HFFc6 (cell line): ENCODE data around the gene GTF2F2. TPM values are rescaled to one million over a fixed set of nuclear protein-coding genes. Genes with fewer than 3 reads are reported as not detected.

Experiments
- DNase-seq: peaks from one replicate; pipeline ENCODE4 v3.0.0-alpha.2; 2018
- H3K27ac Mint-ChIP-seq: 2 replicates; pipeline ENCODE4 v1.8.0; 2020; ENCODE audit warnings: mild to moderate bottlenecking, mixed read lengths
- H3K27me3 Mint-ChIP-seq: 2 replicates; pipeline ENCODE4 v1.8.0; 2021; ENCODE audit warnings: mild to moderate bottlenecking, moderate library complexity, mixed read lengths; ENCODE audit not compliant: insufficient read depth
- H3K36me3 Mint-ChIP-seq: 2 replicates; pipeline ENCODE4 v1.8.0; 2021; ENCODE audit warnings: low read depth, mixed read lengths
- H3K4me1 Mint-ChIP-seq: 2 replicates; pipeline ENCODE4 v1.8.0; 2020; ENCODE audit warnings: low read depth, mixed read lengths
- H3K4me3 Mint-ChIP-seq: 2 replicates; pipeline ENCODE4 v1.8.0; 2020; ENCODE audit warnings: mild to moderate bottlenecking, moderate library complexity, mixed read lengths
- H3K9me3 Mint-ChIP-seq: 2 replicates; pipeline ENCODE4 v1.8.0; 2020; ENCODE audit warnings: mild to moderate bottlenecking, mixed read lengths
- total RNA-seq, 6 experiments: library from RNA; stranded (reverse); fragmentation: NEBNext Ultra II Directional; extraction: Animal tissue kit (Norgen Biotek cat#: 25700); gene quantifications; 2 replicates in 1 of 6; 3 replicates in 5 of 6; pipeline ENCODE4 v1.2.3, GENCODE V29; 2021
- TF ChIP-seq, protein P1 (sequence below): fragments of 200-600 bp; sonication (generic); IDR thresholded peaks from 2 replicates; pipeline ENCODE4 v1.5.0; 2021; ENCODE audit warnings: antibody characterized with exemption, mild to moderate bottlenecking

GTF2F2 gene
- total RNA-seq, 6 experiments from 2014 or later = 22.9 to 31.5 (median 24.7) TPM

DNA sequence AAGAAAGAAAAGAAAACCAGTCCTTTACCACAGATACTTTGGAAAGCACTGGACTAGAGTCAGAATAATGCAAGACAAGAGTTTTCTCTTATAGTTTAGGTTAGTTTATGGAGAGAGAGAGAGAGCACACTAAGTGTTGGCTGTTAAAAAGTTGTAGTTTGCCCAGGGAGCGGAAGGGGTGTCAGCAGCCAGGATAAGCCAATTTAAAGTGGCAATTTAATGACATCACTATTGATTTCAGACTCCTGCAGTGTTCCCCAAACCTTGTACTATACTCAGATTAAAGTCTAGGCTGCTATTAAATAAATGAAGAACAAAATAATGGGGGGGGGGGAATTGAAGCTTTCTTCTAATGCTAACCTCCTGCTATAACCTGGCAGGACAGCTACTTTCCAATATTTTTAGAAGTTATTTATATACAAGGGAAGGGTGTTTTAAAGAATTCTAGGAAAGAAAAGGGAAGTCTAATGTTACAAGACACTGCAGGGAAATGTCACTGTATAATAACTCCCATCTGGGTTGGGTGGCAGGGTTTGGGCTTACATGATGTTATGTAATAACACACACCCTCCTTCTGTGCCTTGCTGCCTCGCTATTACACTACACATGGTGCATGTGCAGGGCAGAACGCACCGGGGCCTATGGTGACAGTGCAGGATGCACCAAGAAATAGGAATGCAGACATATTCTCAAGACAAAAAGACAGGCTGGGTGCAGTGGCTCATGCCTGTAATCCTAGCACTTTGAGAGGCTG is 200.7 kb downstream of the GTF2F2 start:
- no peaks in the 10 kb centered on the region for H3K9me3 Mint-ChIP-seq
- H3K27ac Mint-ChIP-seq = no peak overlapping the region
- H3K27me3 Mint-ChIP-seq = peaks cover 1% of the 10 kb centered on the region
- H3K4me3 Mint-ChIP-seq = no peak overlapping the region
- DNase-seq = no peak
- no peaks in the 10 kb centered on the region for H3K36me3 Mint-ChIP-seq
- TF ChIP-seq, protein P1, sequence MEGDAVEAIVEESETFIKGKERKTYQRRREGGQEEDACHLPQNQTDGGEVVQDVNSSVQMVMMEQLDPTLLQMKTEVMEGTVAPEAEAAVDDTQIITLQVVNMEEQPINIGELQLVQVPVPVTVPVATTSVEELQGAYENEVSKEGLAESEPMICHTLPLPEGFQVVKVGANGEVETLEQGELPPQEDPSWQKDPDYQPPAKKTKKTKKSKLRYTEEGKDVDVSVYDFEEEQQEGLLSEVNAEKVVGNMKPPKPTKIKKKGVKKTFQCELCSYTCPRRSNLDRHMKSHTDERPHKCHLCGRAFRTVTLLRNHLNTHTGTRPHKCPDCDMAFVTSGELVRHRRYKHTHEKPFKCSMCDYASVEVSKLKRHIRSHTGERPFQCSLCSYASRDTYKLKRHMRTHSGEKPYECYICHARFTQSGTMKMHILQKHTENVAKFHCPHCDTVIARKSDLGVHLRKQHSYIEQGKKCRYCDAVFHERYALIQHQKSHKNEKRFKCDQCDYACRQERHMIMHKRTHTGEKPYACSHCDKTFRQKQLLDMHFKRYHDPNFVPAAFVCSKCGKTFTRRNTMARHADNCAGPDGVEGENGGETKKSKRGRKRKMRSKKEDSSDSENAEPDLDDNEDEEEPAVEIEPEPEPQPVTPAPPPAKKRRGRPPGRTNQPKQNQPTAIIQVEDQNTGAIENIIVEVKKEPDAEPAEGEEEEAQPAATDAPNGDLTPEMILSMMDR = no peak
- peaks cover 28% of the 10 kb centered on the region for H3K4me1 Mint-ChIP-seq

DNA sequence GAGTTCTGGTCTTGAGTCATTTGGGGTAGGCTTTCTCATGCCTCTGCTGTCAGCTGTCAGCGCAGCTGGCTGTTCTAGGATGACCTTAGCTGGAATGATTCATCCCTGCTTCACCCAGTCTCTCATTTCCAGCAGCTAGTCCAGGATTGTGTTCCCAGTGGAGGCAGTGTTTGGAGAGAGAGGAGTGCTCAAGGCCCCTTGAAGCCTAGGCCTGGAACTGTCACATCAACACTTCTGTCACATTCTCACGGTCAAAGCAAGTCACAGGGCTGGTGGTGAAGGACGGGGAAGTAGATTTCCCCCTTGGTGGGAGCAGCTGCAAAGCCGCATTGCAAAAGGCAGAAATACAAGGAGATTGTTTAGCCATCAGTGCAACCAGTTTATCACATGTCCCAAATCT is 205.5 kb downstream of the GTF2F2 start:
- peaks cover 4% of the 10 kb centered on the region for H3K27me3 Mint-ChIP-seq
- TF ChIP-seq, protein P1 = no peak
- no peaks in the 10 kb centered on the region for H3K9me3 Mint-ChIP-seq
- H3K4me1 Mint-ChIP-seq = peaks cover 54% of the 10 kb centered on the region
- DNase-seq = peak; percentile 84
- peak overlapping the region; percentile 94 for H3K27ac Mint-ChIP-seq
- no peaks in the 10 kb centered on the region for H3K36me3 Mint-ChIP-seq
- peak overlapping the region; percentile 60 for H3K4me3 Mint-ChIP-seq

DNA sequence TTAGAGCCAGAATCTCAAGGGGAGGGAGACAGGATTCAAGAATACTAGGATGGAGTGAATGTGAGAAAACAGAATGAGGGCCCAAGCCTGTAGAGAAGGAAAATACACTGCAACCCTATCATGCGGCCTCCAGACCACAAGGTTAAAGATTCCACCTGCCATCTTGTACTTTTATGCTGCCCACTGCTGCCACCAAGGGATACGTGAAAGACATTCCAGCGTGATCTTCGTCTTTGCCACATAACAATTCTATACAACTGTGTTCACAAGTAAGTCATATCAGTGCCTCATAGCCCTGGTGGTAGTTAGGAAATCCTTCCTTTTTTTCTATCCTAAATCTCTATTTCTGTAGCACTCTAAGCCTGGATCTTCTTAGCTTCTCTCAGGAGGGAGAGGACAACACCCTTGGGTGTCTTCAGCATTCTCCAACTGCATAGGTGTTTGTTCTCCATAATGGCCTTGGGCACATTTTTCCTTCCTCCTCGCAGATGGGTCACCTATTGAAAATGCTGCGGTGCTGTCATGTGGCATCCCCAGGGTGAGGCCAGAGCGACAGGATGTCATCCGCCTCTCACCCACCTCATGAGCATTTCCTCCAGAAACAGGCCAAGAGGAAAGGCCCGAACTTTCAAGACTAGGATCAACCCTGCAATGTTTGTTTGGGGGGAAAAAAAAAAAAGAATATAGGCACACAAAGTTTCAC is 207.1 kb downstream of the GTF2F2 start:
- no peaks in the 10 kb centered on the region for H3K9me3 Mint-ChIP-seq
- H3K27me3 Mint-ChIP-seq = peaks cover 4% of the 10 kb centered on the region
- DNase-seq = no peak
- peaks cover 70% of the 10 kb centered on the region for H3K4me1 Mint-ChIP-seq
- peak overlapping the region; percentile 55 for H3K27ac Mint-ChIP-seq
- H3K36me3 Mint-ChIP-seq = no peaks in the 10 kb centered on the region
- no peak overlapping the region for H3K4me3 Mint-ChIP-seq
- TF ChIP-seq, protein P1 = no peak; the same call in 1 of the 2 replicates

GRCh38 chr13:45328661-45329111 is 208.4 kb downstream of the GTF2F2 start:
- H3K27me3 Mint-ChIP-seq = peaks cover 6% of the 10 kb centered on the region
- no peaks in the 10 kb centered on the region for H3K9me3 Mint-ChIP-seq
- H3K4me1 Mint-ChIP-seq = peaks cover 83% of the 10 kb centered on the region
- no peaks in the 10 kb centered on the region for H3K36me3 Mint-ChIP-seq
- peak; percentile 59 for DNase-seq
- TF ChIP-seq, protein P1 = no peak
- H3K27ac Mint-ChIP-seq = peak overlapping the region; percentile 75
- peak overlapping the region; percentile 54; the same call in 1 of the 2 replicates for H3K4me3 Mint-ChIP-seq

DNA sequence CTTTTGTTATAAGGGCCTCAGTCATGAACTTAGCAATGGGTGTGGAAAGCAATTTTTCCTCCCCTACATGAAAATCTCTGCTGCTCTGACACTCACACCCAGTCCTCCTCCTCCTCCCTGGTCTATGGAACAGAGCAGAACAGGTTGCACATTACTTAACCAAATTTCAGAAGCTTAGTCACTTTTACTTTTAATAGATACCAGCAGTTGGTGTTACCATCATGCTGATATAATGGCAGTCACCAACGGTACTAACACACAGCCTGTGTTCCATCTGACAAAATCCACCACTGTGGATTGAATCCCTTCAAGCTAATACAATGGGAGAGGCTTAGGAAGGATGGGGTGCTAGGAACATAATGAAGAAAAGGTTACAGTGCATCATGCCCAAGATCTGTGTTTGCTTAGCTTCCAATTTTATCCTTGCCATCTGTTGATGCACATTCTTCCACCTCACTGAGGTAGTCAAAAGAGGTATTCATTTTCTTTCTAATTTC is 210.9 kb downstream of the GTF2F2 start:
- DNase-seq = no peak
- peaks cover 21% of the 10 kb centered on the region for H3K36me3 Mint-ChIP-seq
- H3K9me3 Mint-ChIP-seq = no peaks in the 10 kb centered on the region; the same call in 1 of the 2 replicates
- TF ChIP-seq, protein P1 = no peak
- no peak overlapping the region for H3K4me3 Mint-ChIP-seq
- H3K27me3 Mint-ChIP-seq = peaks cover 11% of the 10 kb centered on the region
- peaks cover 93% of the 10 kb centered on the region for H3K4me1 Mint-ChIP-seq
- peak overlapping the region; percentile 56 for H3K27ac Mint-ChIP-seq
